Mesenchymal stem cell (in vitro differentiated cells and primary cell): ENCODE measurements around the gene TMEM30B.

ENCODE experiments used
- DNase-seq: peaks from one replicate; pipeline ENCODE4 v3.0.0-alpha.2; 2013
- H2AFZ ChIP-seq: one replicate; pipeline ENCODE4 v1.6.1; 2013; ENCODE audit warnings: low read depth, mild to moderate bottlenecking, control low read depth, inconsistent platforms, low read length, moderate library complexity
- H2AK5ac ChIP-seq: 2 replicates; pipeline ENCODE4 v1.6.1; 2013; ENCODE audit warnings: low read length, moderate library complexity, mild to moderate bottlenecking, inconsistent platforms; ENCODE audit not compliant: severe bottlenecking
- H2BK120ac ChIP-seq: one replicate; pipeline ENCODE4 v1.6.1; 2013; ENCODE audit warnings: low read depth, mild to moderate bottlenecking, inconsistent platforms, low read length, moderate library complexity
- H2BK12ac ChIP-seq, 2 experiments: one replicate each; pipeline ENCODE4 v1.6.1; 2013; ENCODE audit warnings: inconsistent platforms in 2 of 2, low read length in 2 of 2, mild to moderate bottlenecking in 2 of 2, moderate library complexity in 2 of 2, control low read depth in 1 of 2
- H2BK15ac ChIP-seq: one replicate; pipeline ENCODE4 v1.6.1; 2013; ENCODE audit warnings: mild to moderate bottlenecking, low read depth, inconsistent platforms; ENCODE audit not compliant: poor library complexity, severe bottlenecking
- H2BK5ac ChIP-seq: 2 replicates; pipeline ENCODE4 v1.6.1; 2013; ENCODE audit warnings: low read depth, mild to moderate bottlenecking, low read length, control low read depth, inconsistent platforms; ENCODE audit not compliant: poor library complexity, severe bottlenecking
- H3K14ac ChIP-seq, 2 experiments: one replicate each; pipeline ENCODE4 v1.6.1; 2013; ENCODE audit warnings: inconsistent platforms in 2 of 2, low read length in 2 of 2, control low read depth in 1 of 2, mild to moderate bottlenecking in 1 of 2, moderate library complexity in 1 of 2
- H3K18ac ChIP-seq, 2 experiments: one replicate each; pipeline ENCODE4 v1.6.1; 2013; ENCODE audit warnings: inconsistent platforms in 2 of 2, low read length in 2 of 2, control low read depth in 1 of 2, low read depth in 1 of 2, mild to moderate bottlenecking in 1 of 2
- H3K23ac ChIP-seq, 2 experiments: one replicate each; pipeline ENCODE4 v1.6.1; 2013; ENCODE audit warnings: inconsistent platforms in 2 of 2, low read length in 2 of 2, mild to moderate bottlenecking in 2 of 2, moderate library complexity in 2 of 2, control low read depth in 1 of 2
- H3K27ac ChIP-seq: 2 replicates; pipeline ENCODE4 v1.5.1; 2013; ENCODE audit warnings: mild to moderate bottlenecking, moderate library complexity, low read length, control low read depth, inconsistent platforms; ENCODE audit not compliant: poor library complexity, severe bottlenecking
- H3K27me3 ChIP-seq, 2 experiments: 2 replicates each; pipeline versions ENCODE4 v1.6.1 to v1.7.0; 2013; ENCODE audit warnings: low read length in 2 of 2, mild to moderate bottlenecking in 2 of 2, moderate library complexity in 2 of 2, control low read depth in 1 of 2, inconsistent platforms in 1 of 2; ENCODE audit not compliant: control insufficient read depth in 1 of 2, insufficient read depth in 1 of 2
- H3K36me3 ChIP-seq, 2 experiments: 2 replicates each; pipeline versions ENCODE4 v1.6.1 to v1.7.0; 2013; ENCODE audit warnings: low read length in 2 of 2, control low read depth in 1 of 2, inconsistent platforms in 1 of 2, low read depth in 1 of 2, mild to moderate bottlenecking in 1 of 2; ENCODE audit not compliant: insufficient read depth in 2 of 2, control insufficient read depth in 1 of 2
- H3K4ac ChIP-seq, 2 experiments: one replicate each; pipeline ENCODE4 v1.6.1; 2013; ENCODE audit warnings: inconsistent platforms in 2 of 2, low read length in 2 of 2, mild to moderate bottlenecking in 2 of 2, moderate library complexity in 2 of 2, control low read depth in 1 of 2, low read depth in 1 of 2
- H3K4me1 ChIP-seq: 2 replicates; pipeline ENCODE4 v1.6.1; 2013; ENCODE audit warnings: low read depth, low read length, control low read depth; ENCODE audit not compliant: control insufficient read depth, insufficient read depth
- H3K4me2 ChIP-seq: 2 replicates; pipeline ENCODE4 v1.6.1; 2013; ENCODE audit warnings: low read length, mild to moderate bottlenecking, inconsistent platforms; ENCODE audit not compliant: poor library complexity, severe bottlenecking
- H3K4me3 ChIP-seq, 2 experiments: 2 replicates each; pipeline versions ENCODE4 v1.5.1 to v1.7.0; 2013; ENCODE audit warnings: low read length in 2 of 2, mild to moderate bottlenecking in 2 of 2, control low read depth in 1 of 2, low read depth in 1 of 2; ENCODE audit not compliant: insufficient read depth in 1 of 2
- H3K79me1 ChIP-seq: replicated peaks from 2 replicates; pipeline ENCODE4 v1.6.1; 2013; ENCODE audit warnings: mild to moderate bottlenecking, control low read depth, low read length, inconsistent platforms; ENCODE audit not compliant: poor library complexity, severe bottlenecking
- H3K9ac ChIP-seq: 2 replicates; pipeline ENCODE4 v1.7.0; 2013; ENCODE audit warnings: mild to moderate bottlenecking, low read length, moderate library complexity
- H3K9me3 ChIP-seq: 2 replicates; pipeline ENCODE4 v1.7.0; 2013; ENCODE audit warnings: mild to moderate bottlenecking, low read length; ENCODE audit not compliant: control insufficient read depth
- H4K8ac ChIP-seq: one replicate; pipeline ENCODE4 v1.6.1; 2013; ENCODE audit warnings: inconsistent platforms, mild to moderate bottlenecking, low read length, moderate library complexity
- H4K91ac ChIP-seq: one replicate; pipeline ENCODE4 v1.6.1; 2013; ENCODE audit warnings: mild to moderate bottlenecking, low read length, inconsistent platforms
- WGBS: methylation state at CpG from one replicate; pipeline ENCODE4 v1.1.7; 2013; ENCODE audit warnings: mixed read lengths; 5-methylcytosine and 5-hydroxymethylcytosine counted together

The TMEM30B gene

GRCh38 chr14:61300754-61301153, 19.6 kb upstream of the TMEM30B start:
- peaks cover 10% of the 10 kb centered on the region for H3K9me3 ChIP-seq
- no peaks in the 10 kb centered on the region for H3K27me3 ChIP-seq
- H3K18ac ChIP-seq, result no peak overlapping the region
- WGBS, result 72% methylated on average over 7 of the region's 7 CpGs
- H3K36me3 ChIP-seq, result no peaks in the 10 kb centered on the region
- no peak overlapping the region for H3K27ac ChIP-seq
- no peak overlapping the region for H2BK12ac ChIP-seq
- no peak overlapping the region for H2AFZ ChIP-seq
- H2BK5ac ChIP-seq, result no peak overlapping the region
- no peak overlapping the region for H3K23ac ChIP-seq
- no peak overlapping the region for H4K8ac ChIP-seq
- H2BK120ac ChIP-seq, result no peak overlapping the region
- no peak overlapping the region for H2AK5ac ChIP-seq
- H3K4ac ChIP-seq, result no peak overlapping the region
- DNase-seq, result no peak
- H3K79me1 ChIP-seq, result no peaks in the 10 kb centered on the region
- H3K14ac ChIP-seq, result no peak overlapping the region
- H3K4me2 ChIP-seq, result no peak overlapping the region
- H2BK15ac ChIP-seq, result no peak overlapping the region
- no peak overlapping the region for H3K9ac ChIP-seq
- no peak overlapping the region for H4K91ac ChIP-seq
- no peak overlapping the region for H3K4me3 ChIP-seq
- H3K4me1 ChIP-seq, result no peaks in the 10 kb centered on the region

GRCh38 chr14:61300209-61300608, 19.1 kb upstream of the TMEM30B start:
- no peak overlapping the region for H3K4ac ChIP-seq
- H3K4me1 ChIP-seq, result no peaks in the 10 kb centered on the region
- no peaks in the 10 kb centered on the region for H3K36me3 ChIP-seq
- no peak overlapping the region for H4K91ac ChIP-seq
- no peak overlapping the region for H3K9ac ChIP-seq
- no peak overlapping the region for H2BK12ac ChIP-seq
- H3K27me3 ChIP-seq, result no peaks in the 10 kb centered on the region
- DNase-seq, result no peak
- H3K14ac ChIP-seq, result no peak overlapping the region
- 36% methylated on average over 2 of the region's 2 CpGs for WGBS
- H3K79me1 ChIP-seq, result no peaks in the 10 kb centered on the region
- H3K4me2 ChIP-seq, result no peak overlapping the region
- no peak overlapping the region for H2BK15ac ChIP-seq
- no peak overlapping the region for H2AK5ac ChIP-seq
- no peak overlapping the region for H4K8ac ChIP-seq
- no peak overlapping the region for H2BK120ac ChIP-seq
- no peak overlapping the region for H3K23ac ChIP-seq
- H2BK5ac ChIP-seq, result no peak overlapping the region
- H3K9me3 ChIP-seq, result peaks cover 10% of the 10 kb centered on the region
- no peak overlapping the region for H3K27ac ChIP-seq
- no peak overlapping the region for H2AFZ ChIP-seq
- no peak overlapping the region for H3K4me3 ChIP-seq
- H3K18ac ChIP-seq, result no peak overlapping the region

- no peak overlapping the region for H3K4me2 ChIP-seq
- H3K14ac ChIP-seq, result no peak overlapping the region
- H3K9me3 ChIP-seq, result peaks cover 10% of the 10 kb centered on the region
- no peak overlapping the region for H2BK5ac ChIP-seq
- H3K18ac ChIP-seq, result no peak overlapping the region
- H2BK120ac ChIP-seq, result no peak overlapping the region
- 82% methylated on average over 3 of the region's 3 CpGs for WGBS
- no peak overlapping the region for H2BK15ac ChIP-seq
- H4K91ac ChIP-seq, result no peak overlapping the region
- no peak overlapping the region for H3K23ac ChIP-seq
- no peaks in the 10 kb centered on the region for H3K36me3 ChIP-seq
- H2AK5ac ChIP-seq, result no peak overlapping the region
- H3K27me3 ChIP-seq, result no peaks in the 10 kb centered on the region
- no peak overlapping the region for H3K9ac ChIP-seq
- no peak overlapping the region for H3K27ac ChIP-seq
- no peak overlapping the region for H2AFZ ChIP-seq
- no peak for DNase-seq
- no peak overlapping the region for H4K8ac ChIP-seq
- no peaks in the 10 kb centered on the region for H3K4me1 ChIP-seq
- no peak overlapping the region for H2BK12ac ChIP-seq
- no peak overlapping the region for H3K4me3 ChIP-seq
- H3K79me1 ChIP-seq, result no peaks in the 10 kb centered on the region
- no peak overlapping the region for H3K4ac ChIP-seq
These were observed 17.7 kb upstream of the TMEM30B start for GRCh38 chr14:61298824-61299223.

- H4K8ac ChIP-seq, result no peak overlapping the region
- H3K79me1 ChIP-seq, result no peaks in the 10 kb centered on the region
- H2BK5ac ChIP-seq, result no peak overlapping the region
- H3K27ac ChIP-seq, result no peak overlapping the region
- H3K36me3 ChIP-seq, result no peaks in the 10 kb centered on the region
- no peak overlapping the region for H2AK5ac ChIP-seq
- no peak overlapping the region for H2BK120ac ChIP-seq
- H3K4me3 ChIP-seq, result no peak overlapping the region
- H3K4me1 ChIP-seq, result no peaks in the 10 kb centered on the region
- no peak overlapping the region for H3K23ac ChIP-seq
- WGBS, result 62% methylated on average over 2 of the region's 6 CpGs
- no peak for DNase-seq
- no peak overlapping the region for H3K9ac ChIP-seq
- H3K18ac ChIP-seq, result no peak overlapping the region
- no peak overlapping the region for H3K4me2 ChIP-seq
- H2BK12ac ChIP-seq, result no peak overlapping the region
- H4K91ac ChIP-seq, result no peak overlapping the region
- H2BK15ac ChIP-seq, result no peak overlapping the region
- H3K27me3 ChIP-seq, result no peaks in the 10 kb centered on the region
- H3K9me3 ChIP-seq, result peaks cover 10% of the 10 kb centered on the region
- no peak overlapping the region for H2AFZ ChIP-seq
- no peak overlapping the region for H3K4ac ChIP-seq
- no peak overlapping the region for H3K14ac ChIP-seq
These were observed 16.4 kb upstream of the TMEM30B start for GRCh38 chr14:61297581-61297980.
